Calu3 (cell line): Measurements from ENCODE around the gene FAM47E. TPM values are rescaled to one million over a fixed set of nuclear protein-coding genes. Genes with fewer than 3 reads are reported as not detected.

Source experiments
- BruUV-seq: library from RNA; stranded (reverse); fragments of 400-500 nt; replicated peaks from 2 replicates; lab custom pipeline; 2021; lab: Mats Ljungman, UMichigan
- CTCF ChIA-PET: fragments of 300-600 bp; sonication (Branson Sonifier 250); formaldehyde crosslinking; loops from one replicate; lab custom pipeline; 2022; ENCODE audit warnings: antibody characterized with exemption; lab: Charles Lee
- DNase-seq: peaks from one replicate; pipeline ENCODE4 v3.0.0; 2022
- H3K27ac Mint-ChIP-seq: one replicate; pipeline ENCODE4 v1.8.0; 2022; ENCODE audit warnings: mixed read lengths; ENCODE audit not compliant: unreplicated experiment
- H3K27me3 Mint-ChIP-seq: one replicate; pipeline ENCODE4 v1.8.0; 2022; ENCODE audit warnings: mixed read lengths; ENCODE audit not compliant: unreplicated experiment
- H3K36me3 Mint-ChIP-seq: one replicate; pipeline ENCODE4 v1.8.0; 2022; ENCODE audit warnings: mild to moderate bottlenecking, moderate library complexity, mixed read lengths; ENCODE audit not compliant: insufficient read depth, unreplicated experiment
- H3K4me1 Mint-ChIP-seq: one replicate; pipeline ENCODE4 v1.8.0; 2022; ENCODE audit warnings: mild to moderate bottlenecking, low read depth, mixed read lengths; ENCODE audit not compliant: unreplicated experiment
- H3K4me3 Mint-ChIP-seq: one replicate; pipeline ENCODE4 v1.8.0; 2022; ENCODE audit warnings: mild to moderate bottlenecking, low read depth, moderate library complexity, mixed read lengths; ENCODE audit not compliant: unreplicated experiment
- H3K9me3 Mint-ChIP-seq: one replicate; pipeline ENCODE4 v1.8.0; 2022; ENCODE audit warnings: low read depth, mixed read lengths; ENCODE audit not compliant: unreplicated experiment
- CTCF ChIP-seq: fragments of 200-600 bp; IDR thresholded peaks from one replicate; pipeline ENCODE4 v1.8.0; 2022; ENCODE audit warnings: antibody characterized with exemption; ENCODE audit not compliant: unreplicated experiment
- intact Hi-C: fragments of 100-400 bp; cut with micrococcal nuclease; formaldehyde crosslinking; loops from one replicate; pipeline ENCODE4 v1.10.0; 2022; ENCODE audit not compliant: unreplicated experiment
- total RNA-seq: library from RNA; stranded (reverse); gene quantifications from 2 replicates; pipeline ENCODE4 v1.2.3, GENCODE V29; 2022

The FAM47E gene
- total RNA-seq, 1 experiment from 2014 or later = 0.57 TPM

GRCh38 chr4:76310683-76311082 is 59.2 kb downstream of the FAM47E start:
- Mint-ChIP-seq H3K36me3 (peaks cover 24% of the 10 kb centered on the region), H3K27me3 (no peaks in the 10 kb centered on the region), H3K9me3 (no peaks in the 10 kb centered on the region), H3K4me1 (peaks cover 8% of the 10 kb centered on the region), H3K27ac (no peak overlapping the region), H3K4me3 (no peak overlapping the region)
- CTCF ChIA-PET = no interaction called here
- no peak for DNase-seq
- BruUV-seq = no TSS peak
- TF ChIP-seq CTCF = no peak
- intact Hi-C loops = no loop called here

- no peak overlapping the region for H3K27ac Mint-ChIP-seq
- H3K36me3 Mint-ChIP-seq = peaks cover 13% of the 10 kb centered on the region
- DNase-seq = no peak
- intact Hi-C loops = no loop called here
- H3K4me3 Mint-ChIP-seq = no peak overlapping the region
- no TSS peak for BruUV-seq
- no peaks in the 10 kb centered on the region for H3K9me3 Mint-ChIP-seq
- CTCF ChIA-PET = no interaction called here
- peaks cover 6% of the 10 kb centered on the region for H3K4me1 Mint-ChIP-seq
- no peaks in the 10 kb centered on the region for H3K27me3 Mint-ChIP-seq
- no peak for TF ChIP-seq CTCF
Measured at GRCh38 chr4:76311896-76312331, 60.4 kb downstream of the FAM47E start.

DNA sequence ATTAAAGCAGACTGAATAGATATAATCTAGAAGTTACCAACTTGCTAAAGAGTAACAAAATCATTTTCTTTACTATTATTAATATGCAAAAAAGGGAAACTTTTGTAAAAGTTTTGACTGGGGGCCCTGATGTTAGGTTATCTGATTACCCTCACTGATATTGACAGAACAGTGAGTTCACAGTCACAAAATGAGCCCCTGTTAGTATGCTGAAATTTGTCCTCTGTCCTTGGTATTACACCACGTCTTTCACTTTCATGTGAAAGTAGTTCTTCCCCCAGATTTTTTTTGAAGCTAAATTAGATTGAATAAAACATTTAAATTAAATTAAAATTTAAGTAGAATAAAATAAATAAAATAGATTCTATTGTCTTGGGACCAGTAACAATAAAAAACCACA is 60.9 kb downstream of the FAM47E start:
- Mint-ChIP-seq H3K27me3 (no peaks in the 10 kb centered on the region), H3K4me3 (no peak overlapping the region), H3K9me3 (peaks cover 2% of the 10 kb centered on the region), H3K36me3 (peaks cover 7% of the 10 kb centered on the region), H3K27ac (no peak overlapping the region), H3K4me1 (peaks cover 6% of the 10 kb centered on the region)
- DNase-seq = no peak
- CTCF ChIA-PET = no interaction called here
- no peak for TF ChIP-seq CTCF
- no TSS peak for BruUV-seq
- intact Hi-C loops = no loop called here

DNA sequence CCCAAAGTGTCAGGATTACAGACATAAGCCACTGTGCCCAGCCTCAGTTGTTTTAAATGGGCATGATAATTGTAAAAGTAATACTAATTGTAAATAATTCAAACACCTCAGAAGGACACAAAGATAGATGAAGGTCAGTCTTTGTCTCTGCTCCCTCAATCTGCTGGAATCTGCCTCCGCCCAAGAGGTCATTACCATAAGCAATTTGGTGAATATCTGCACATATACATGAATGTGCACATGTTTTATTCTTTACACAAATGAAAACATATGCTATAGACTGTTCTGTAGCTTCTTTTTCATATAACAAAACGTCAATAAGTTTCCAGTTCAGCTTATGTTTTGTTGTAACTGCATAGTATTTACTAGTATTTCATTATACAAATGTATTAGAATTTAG is 62.0 kb downstream of the FAM47E start:
- Mint-ChIP-seq H3K4me3 (no peak overlapping the region), H3K27ac (no peak overlapping the region), H3K27me3 (no peaks in the 10 kb centered on the region), H3K36me3 (peaks cover 6% of the 10 kb centered on the region), H3K4me1 (peaks cover 6% of the 10 kb centered on the region), H3K9me3 (peaks cover 2% of the 10 kb centered on the region)
- intact Hi-C loops = no loop called here
- no peak for DNase-seq
- no peak for TF ChIP-seq CTCF
- BruUV-seq = no TSS peak
- CTCF ChIA-PET = no interaction called here
